ENCODE data around the gene CFAP74. TPM values are rescaled to one million over a fixed set of nuclear protein-coding genes. Genes with fewer than 3 reads are reported as not detected.

Gene CFAP74
- polyA plus RNA-seq, 1 donor from 2014 or later: 0.22 TPM

DNA sequence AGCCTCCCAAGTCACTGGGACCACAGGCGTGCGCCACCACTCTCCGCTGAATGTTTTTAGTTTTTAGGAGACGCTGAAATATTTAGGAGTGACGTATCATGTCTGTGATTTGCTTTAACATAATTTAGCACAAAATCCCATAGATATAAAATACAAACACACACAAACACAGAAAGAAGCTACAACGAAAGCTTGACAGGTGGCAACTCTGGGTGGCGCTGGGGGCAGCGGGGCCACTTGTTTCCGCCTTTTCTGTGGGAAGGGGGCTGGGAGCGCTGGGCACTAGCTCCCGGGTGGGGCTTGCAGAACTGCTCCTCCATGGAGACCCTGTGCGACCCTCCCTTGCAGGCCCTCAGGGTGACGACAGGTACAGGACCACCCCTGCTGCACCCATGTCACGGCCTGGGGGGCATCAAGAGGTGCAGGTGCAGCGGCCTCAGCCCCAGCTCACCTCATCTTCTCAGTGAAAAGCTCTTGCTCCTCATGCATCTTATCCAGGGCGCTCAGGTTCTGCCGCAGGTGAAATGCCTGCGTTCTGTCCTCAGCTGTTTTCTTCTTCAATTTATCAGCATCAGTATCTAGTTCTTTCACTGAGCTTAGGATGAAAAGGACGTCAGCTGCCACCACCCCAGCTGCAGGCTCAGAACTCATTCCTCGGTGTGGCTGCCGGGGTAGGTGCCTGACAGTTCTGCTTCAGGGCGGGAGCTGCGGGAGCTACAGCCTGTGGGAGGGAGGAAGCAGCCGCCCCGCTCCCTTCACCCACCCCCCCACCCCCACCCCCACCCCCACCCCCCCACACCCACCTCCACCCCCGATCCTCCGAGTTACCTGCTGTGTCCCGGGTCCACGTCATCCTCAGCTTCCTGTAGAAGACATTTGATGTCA is 15.3 kb downstream of the CFAP74 start:
- TF ChIP-seq RAD21 (conservative IDR thresholded peaks at IDR 0.05): no peak
- TF ChIP-seq TAF1 (IDR thresholded peaks at IDR 0.05; ENCODE audit: low read depth): no peak
- TF ChIP-seq MXI1 (conservative IDR thresholded peaks at IDR 0.05; ENCODE audit: poor library complexity, severe bottlenecking): no peak
- H3K9ac ChIP-seq (ENCODE audit: low read length): no peak overlapping the region
- H2AFZ ChIP-seq (ENCODE audit: low read depth, low read length): no peak overlapping the region
- H3K27ac ChIP-seq (ENCODE audit: low read length): no peak overlapping the region
- H3K9me3 ChIP-seq (ENCODE audit: low read length): no peaks in the 10 kb centered on the region
- H4K20me1 ChIP-seq (ENCODE audit: insufficient read depth): no peaks in the 10 kb centered on the region
- H3K27me3 ChIP-seq (ENCODE audit: insufficient read depth, low read depth, low read length): no peaks in the 10 kb centered on the region
- no peak overlapping the region for H3K4me2 ChIP-seq (ENCODE audit: low read length)
- H3K9me2 ChIP-seq (ENCODE audit: insufficient read depth, low read length): no peaks in the 10 kb centered on the region
- no peaks in the 10 kb centered on the region for H3K79me2 ChIP-seq (replicated peaks; ENCODE audit: insufficient read depth, low read length)
- no peaks in the 10 kb centered on the region for H3F3A ChIP-seq (ENCODE audit: insufficient read depth, low read length, poor library complexity, severe bottlenecking)
- H3K4me3 ChIP-seq (ENCODE audit: low read length): no peak overlapping the region
- H3K36me3 ChIP-seq (ENCODE audit: insufficient read depth, low read length): no peaks in the 10 kb centered on the region

DNA sequence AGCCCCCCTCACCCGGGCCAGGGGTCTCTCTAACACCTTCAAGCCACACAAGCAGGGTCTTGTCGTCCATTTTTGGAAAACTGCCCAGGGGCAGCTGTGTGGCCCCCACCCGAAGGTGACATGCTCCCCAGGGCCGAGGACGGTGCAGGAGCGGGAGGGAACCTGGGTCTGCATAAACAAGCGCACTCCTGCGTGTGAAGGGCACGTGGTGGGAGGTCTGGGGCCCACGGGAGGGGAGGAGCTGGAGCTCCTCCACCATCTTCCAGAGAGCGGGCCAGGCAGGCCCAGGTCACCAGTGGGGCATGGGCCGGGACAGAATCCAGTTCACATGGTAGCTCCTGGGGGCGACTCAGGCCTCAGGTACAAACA is 16.5 kb downstream of the CFAP74 start:
- no peaks in the 10 kb centered on the region for H3K36me3 ChIP-seq (ENCODE audit: insufficient read depth, low read length)
- H3K9me3 ChIP-seq (ENCODE audit: low read length): no peaks in the 10 kb centered on the region
- TF ChIP-seq RAD21 (conservative IDR thresholded peaks at IDR 0.05) (no peak), MXI1 (conservative IDR thresholded peaks at IDR 0.05; ENCODE audit: poor library complexity, severe bottlenecking) (no peak), EP300 (conservative IDR thresholded peaks at IDR 0.05; ENCODE audit: poor library complexity, severe bottlenecking) (no peak), EZH2 (IDR thresholded peaks at IDR 0.05; ENCODE audit: borderline replicate concordance, insufficient read depth, low read length, poor library complexity, severe bottlenecking) (no peak), POLR2AphosphoS5 (IDR thresholded peaks at IDR 0.05) (no peak), SMC3 (conservative IDR thresholded peaks at IDR 0.05; ENCODE audit: poor library complexity) (no peak), TAF1 (IDR thresholded peaks at IDR 0.05; ENCODE audit: low read depth) (no peak)
- TF ChIP-seq, protein P1, sequence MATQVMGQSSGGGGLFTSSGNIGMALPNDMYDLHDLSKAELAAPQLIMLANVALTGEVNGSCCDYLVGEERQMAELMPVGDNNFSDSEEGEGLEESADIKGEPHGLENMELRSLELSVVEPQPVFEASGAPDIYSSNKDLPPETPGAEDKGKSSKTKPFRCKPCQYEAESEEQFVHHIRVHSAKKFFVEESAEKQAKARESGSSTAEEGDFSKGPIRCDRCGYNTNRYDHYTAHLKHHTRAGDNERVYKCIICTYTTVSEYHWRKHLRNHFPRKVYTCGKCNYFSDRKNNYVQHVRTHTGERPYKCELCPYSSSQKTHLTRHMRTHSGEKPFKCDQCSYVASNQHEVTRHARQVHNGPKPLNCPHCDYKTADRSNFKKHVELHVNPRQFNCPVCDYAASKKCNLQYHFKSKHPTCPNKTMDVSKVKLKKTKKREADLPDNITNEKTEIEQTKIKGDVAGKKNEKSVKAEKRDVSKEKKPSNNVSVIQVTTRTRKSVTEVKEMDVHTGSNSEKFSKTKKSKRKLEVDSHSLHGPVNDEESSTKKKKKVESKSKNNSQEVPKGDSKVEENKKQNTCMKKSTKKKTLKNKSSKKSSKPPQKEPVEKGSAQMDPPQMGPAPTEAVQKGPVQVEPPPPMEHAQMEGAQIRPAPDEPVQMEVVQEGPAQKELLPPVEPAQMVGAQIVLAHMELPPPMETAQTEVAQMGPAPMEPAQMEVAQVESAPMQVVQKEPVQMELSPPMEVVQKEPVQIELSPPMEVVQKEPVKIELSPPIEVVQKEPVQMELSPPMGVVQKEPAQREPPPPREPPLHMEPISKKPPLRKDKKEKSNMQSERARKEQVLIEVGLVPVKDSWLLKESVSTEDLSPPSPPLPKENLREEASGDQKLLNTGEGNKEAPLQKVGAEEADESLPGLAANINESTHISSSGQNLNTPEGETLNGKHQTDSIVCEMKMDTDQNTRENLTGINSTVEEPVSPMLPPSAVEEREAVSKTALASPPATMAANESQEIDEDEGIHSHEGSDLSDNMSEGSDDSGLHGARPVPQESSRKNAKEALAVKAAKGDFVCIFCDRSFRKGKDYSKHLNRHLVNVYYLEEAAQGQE (IDR thresholded peaks at IDR 0.05; ENCODE audit: borderline replicate concordance): no peak
- TF ChIP-seq, protein P2, sequence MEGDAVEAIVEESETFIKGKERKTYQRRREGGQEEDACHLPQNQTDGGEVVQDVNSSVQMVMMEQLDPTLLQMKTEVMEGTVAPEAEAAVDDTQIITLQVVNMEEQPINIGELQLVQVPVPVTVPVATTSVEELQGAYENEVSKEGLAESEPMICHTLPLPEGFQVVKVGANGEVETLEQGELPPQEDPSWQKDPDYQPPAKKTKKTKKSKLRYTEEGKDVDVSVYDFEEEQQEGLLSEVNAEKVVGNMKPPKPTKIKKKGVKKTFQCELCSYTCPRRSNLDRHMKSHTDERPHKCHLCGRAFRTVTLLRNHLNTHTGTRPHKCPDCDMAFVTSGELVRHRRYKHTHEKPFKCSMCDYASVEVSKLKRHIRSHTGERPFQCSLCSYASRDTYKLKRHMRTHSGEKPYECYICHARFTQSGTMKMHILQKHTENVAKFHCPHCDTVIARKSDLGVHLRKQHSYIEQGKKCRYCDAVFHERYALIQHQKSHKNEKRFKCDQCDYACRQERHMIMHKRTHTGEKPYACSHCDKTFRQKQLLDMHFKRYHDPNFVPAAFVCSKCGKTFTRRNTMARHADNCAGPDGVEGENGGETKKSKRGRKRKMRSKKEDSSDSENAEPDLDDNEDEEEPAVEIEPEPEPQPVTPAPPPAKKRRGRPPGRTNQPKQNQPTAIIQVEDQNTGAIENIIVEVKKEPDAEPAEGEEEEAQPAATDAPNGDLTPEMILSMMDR (IDR thresholded peaks at IDR 0.05; ENCODE audit: poor library complexity, severe bottlenecking): no peak
- no peak overlapping the region for H3K4me2 ChIP-seq (ENCODE audit: low read length)
- H3K9ac ChIP-seq (ENCODE audit: low read length): no peak overlapping the region
- no peak overlapping the region for H3K4me3 ChIP-seq (ENCODE audit: low read length)
- no peaks in the 10 kb centered on the region for H4K20me1 ChIP-seq (ENCODE audit: insufficient read depth)
- no peaks in the 10 kb centered on the region for H3K9me2 ChIP-seq (ENCODE audit: insufficient read depth, low read length)
- no peaks in the 10 kb centered on the region for H3K79me2 ChIP-seq (replicated peaks; ENCODE audit: insufficient read depth, low read length)
- H3K27ac ChIP-seq (ENCODE audit: low read length): no peak overlapping the region
- no peak overlapping the region for H2AFZ ChIP-seq (ENCODE audit: low read depth, low read length)
- H3K27me3 ChIP-seq (ENCODE audit: insufficient read depth, low read depth, low read length): no peaks in the 10 kb centered on the region
- H3F3A ChIP-seq (ENCODE audit: insufficient read depth, low read length, poor library complexity, severe bottlenecking): no peaks in the 10 kb centered on the region

Measured in neural cell (in vitro differentiated cells).